ENCODE data around the gene NTF3.

DNA sequence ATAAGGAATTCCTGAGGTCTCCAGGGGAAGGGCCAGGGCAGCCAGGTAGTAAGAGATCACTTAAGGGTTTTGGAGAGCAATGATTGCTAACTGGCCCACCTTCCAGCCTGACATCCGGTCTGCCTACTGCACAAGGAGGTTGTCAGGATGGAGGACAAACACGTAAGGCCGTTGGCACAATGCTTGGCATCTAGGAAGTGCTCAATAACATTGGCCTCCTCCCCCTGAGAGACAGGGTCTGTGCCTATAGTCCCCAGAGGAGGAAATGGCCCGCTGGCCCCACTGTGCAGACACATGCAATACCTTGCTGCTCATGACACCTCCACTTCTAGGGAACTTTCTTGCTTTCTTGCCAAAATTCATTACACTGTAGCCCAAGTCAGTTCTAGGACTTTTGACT, 73.2 kb downstream of the NTF3 start:
- TF ChIP-seq, protein P1, sequence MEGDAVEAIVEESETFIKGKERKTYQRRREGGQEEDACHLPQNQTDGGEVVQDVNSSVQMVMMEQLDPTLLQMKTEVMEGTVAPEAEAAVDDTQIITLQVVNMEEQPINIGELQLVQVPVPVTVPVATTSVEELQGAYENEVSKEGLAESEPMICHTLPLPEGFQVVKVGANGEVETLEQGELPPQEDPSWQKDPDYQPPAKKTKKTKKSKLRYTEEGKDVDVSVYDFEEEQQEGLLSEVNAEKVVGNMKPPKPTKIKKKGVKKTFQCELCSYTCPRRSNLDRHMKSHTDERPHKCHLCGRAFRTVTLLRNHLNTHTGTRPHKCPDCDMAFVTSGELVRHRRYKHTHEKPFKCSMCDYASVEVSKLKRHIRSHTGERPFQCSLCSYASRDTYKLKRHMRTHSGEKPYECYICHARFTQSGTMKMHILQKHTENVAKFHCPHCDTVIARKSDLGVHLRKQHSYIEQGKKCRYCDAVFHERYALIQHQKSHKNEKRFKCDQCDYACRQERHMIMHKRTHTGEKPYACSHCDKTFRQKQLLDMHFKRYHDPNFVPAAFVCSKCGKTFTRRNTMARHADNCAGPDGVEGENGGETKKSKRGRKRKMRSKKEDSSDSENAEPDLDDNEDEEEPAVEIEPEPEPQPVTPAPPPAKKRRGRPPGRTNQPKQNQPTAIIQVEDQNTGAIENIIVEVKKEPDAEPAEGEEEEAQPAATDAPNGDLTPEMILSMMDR (IDR thresholded peaks at IDR 0.05) = no peak
- no peak for TF ChIP-seq POLR2A (IDR thresholded peaks at IDR 0.05)

Data from lower leg skin (tissue), 3 donors.